GM12878 (cell line): Measurements from ENCODE around the gene CDC37. TPM values are rescaled to one million over a fixed set of nuclear protein-coding genes. Genes with fewer than 3 reads are reported as not detected.

Experiments
- BHLHE40 ChIP-seq, 2 experiments: fragments of 450-650 bp in 1 of 2; IDR thresholded peaks; 2 replicates each; pipeline ENCODE4 v1.6.1; 2011 to 2017; ENCODE audit warnings: low read depth in 2 of 2, borderline replicate concordance in 1 of 2, improper control_type of control experiment in 1 of 2, low read length in 1 of 2, mild to moderate bottlenecking in 1 of 2
- CREB1 ChIP-seq: IDR thresholded peaks from 2 replicates; pipeline ENCODE4 v1.6.1; 2012; ENCODE audit warnings: low read depth, mild to moderate bottlenecking, inconsistent platforms
- IKZF2 ChIP-seq, 2 experiments: fragments of 450-650 bp; IDR thresholded peaks; 2 replicates each; pipeline ENCODE4 v1.6.1; 2017; ENCODE audit warnings: mild to moderate bottlenecking in 2 of 2, moderate library complexity in 2 of 2
- IRF3 ChIP-seq: fragments of 450-650 bp; IDR thresholded peaks from 2 replicates; pipeline ENCODE4 v1.6.1; 2014; ENCODE audit warnings: mild to moderate bottlenecking
- JUNB ChIP-seq: IDR thresholded peaks from 2 replicates; pipeline ENCODE4 v1.6.1; 2016; ENCODE audit warnings: antibody characterized with exemption, mild to moderate bottlenecking
- MEF2A ChIP-seq: IDR thresholded peaks from 2 replicates; pipeline ENCODE4 v1.6.1; 2011; ENCODE audit warnings: low read depth, mild to moderate bottlenecking, low read length, moderate library complexity; ENCODE audit not compliant: insufficient read depth
- NR2F1 ChIP-seq: fragments of 450-650 bp; conservative IDR thresholded peaks from 2 replicates; pipeline ENCODE4 v1.6.1; 2017; ENCODE audit warnings: mild to moderate bottlenecking
- POLR2AphosphoS5 ChIP-seq: IDR thresholded peaks from 2 replicates; pipeline ENCODE4 v1.6.1; 2011; ENCODE audit warnings: mild to moderate bottlenecking, low read length, inconsistent platforms
- SKIL ChIP-seq: fragments of 450-650 bp; IDR thresholded peaks from 2 replicates; pipeline ENCODE4 v1.6.1; 2017; ENCODE audit warnings: mild to moderate bottlenecking, low read depth, inconsistent platforms; ENCODE audit not compliant: poor library complexity, severe bottlenecking
- SREBF1 ChIP-seq: IDR thresholded peaks from 2 replicates; pipeline ENCODE4 v1.6.1; 2012; ENCODE audit warnings: mild to moderate bottlenecking, low read length
- STAT1 ChIP-seq: fragments of 450-650 bp; conservative IDR thresholded peaks from 2 replicates; pipeline ENCODE4 v1.6.1; 2014; ENCODE audit warnings: antibody characterized with exemption, mild to moderate bottlenecking
- TAF1 ChIP-seq: IDR thresholded peaks from 2 replicates; pipeline ENCODE4 v1.6.1; 2011; ENCODE audit warnings: mild to moderate bottlenecking, low read depth, low read length, borderline replicate concordance
- TBL1XR1 ChIP-seq: IDR thresholded peaks from 2 replicates; pipeline ENCODE4 v1.6.1; 2012; ENCODE audit warnings: low read depth, low read length, improper control_type of control experiment
- ZNF207 ChIP-seq: fragments of 450-650 bp; IDR thresholded peaks from 2 replicates; pipeline ENCODE4 v1.6.1; 2014; ENCODE audit warnings: antibody characterized with exemption, mild to moderate bottlenecking, borderline replicate concordance
- polyA plus RNA-seq, 11 experiments: library from polyadenylated mRNA; depleted of rRNA in 4 of 11; unstranded in 6 of 11; stranded (reverse) in 5 of 11; fragments of >200 nt; fragmentation: Nextera tagmentation in 4 of 11; fragmentation: Illumina TruSeq in 1 of 11; extraction: Ambion mirVana in 4 of 11; extraction: Trizol in 1 of 11; gene quantifications; 1 replicate in 1 of 11; 2 replicates in 10 of 11; pipeline versions ENCODE4 v1.2.1 to v1.2.3, GENCODE V29; 2011 to 2016; ENCODE audit warnings: inconsistent platforms in 2 of 11, missing spikeins in 2 of 11, low read depth in 1 of 11
- total RNA-seq, 4 experiments: library from RNA; depleted of rRNA in 3 of 4; stranded (reverse); fragments of >200 nt in 3 of 4; fragmentation: Illumina TruSeq in 1 of 4; extraction: Trizol in 1 of 4; gene quantifications; 2 replicates each; pipeline versions ENCODE4 v1.2.1 to v1.2.3, GENCODE V29; 2013 to 2021
- TF ChIP-seq, protein P1 (sequence below): fragments of 150-350 bp; IDR thresholded peaks from 2 replicates; pipeline ENCODE4 v1.6.1; 2014; ENCODE audit warnings: mild to moderate bottlenecking, low read depth, low read length
- TF ChIP-seq, protein P2 (sequence below): fragments of 450-650 bp; IDR thresholded peaks from 2 replicates; pipeline ENCODE4 v1.6.1; 2016; ENCODE audit warnings: mild to moderate bottlenecking
- TF ChIP-seq, protein P3 (sequence below): IDR thresholded peaks from 2 replicates; pipeline ENCODE4 v1.6.1; 2012; ENCODE audit warnings: improper control_type of control experiment, low read depth, low read length; ENCODE audit not compliant: insufficient replicate concordance

CDC37 gene
- total and polyA plus RNA-seq, 10 of the 15 experiments (the other 5 are each of a cell fraction or from before 2014, with no cell fraction given): 4.7 to 265 (median 176) TPM

GRCh38 chr19:10408511-10409283, 5.4 kb upstream of the CDC37 start (continued):
- TF ChIP-seq, protein P1, sequence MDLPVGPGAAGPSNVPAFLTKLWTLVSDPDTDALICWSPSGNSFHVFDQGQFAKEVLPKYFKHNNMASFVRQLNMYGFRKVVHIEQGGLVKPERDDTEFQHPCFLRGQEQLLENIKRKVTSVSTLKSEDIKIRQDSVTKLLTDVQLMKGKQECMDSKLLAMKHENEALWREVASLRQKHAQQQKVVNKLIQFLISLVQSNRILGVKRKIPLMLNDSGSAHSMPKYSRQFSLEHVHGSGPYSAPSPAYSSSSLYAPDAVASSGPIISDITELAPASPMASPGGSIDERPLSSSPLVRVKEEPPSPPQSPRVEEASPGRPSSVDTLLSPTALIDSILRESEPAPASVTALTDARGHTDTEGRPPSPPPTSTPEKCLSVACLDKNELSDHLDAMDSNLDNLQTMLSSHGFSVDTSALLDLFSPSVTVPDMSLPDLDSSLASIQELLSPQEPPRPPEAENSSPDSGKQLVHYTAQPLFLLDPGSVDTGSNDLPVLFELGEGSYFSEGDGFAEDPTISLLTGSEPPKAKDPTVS: no peak
- no peak for TF ChIP-seq SREBF1
- TF ChIP-seq STAT1: no peak
- no peak for TF ChIP-seq TAF1
- TF ChIP-seq IKZF2 (IDR thresholded peaks at IDR 0.05): peak; percentile 85 to 87
- 0 out of 2 replicates have a peak, but pooled peaks have one; percentile 33 for TF ChIP-seq TBL1XR1
- peak in 1 of 2 experiments; percentile 48; a peak in 1 of 4 replicates for TF ChIP-seq BHLHE40 (IDR thresholded peaks at IDR 0.05; ENCODE audit: borderline replicate concordance in 1 of 2, low read depth in 2 of 2, low read length in 1 of 2)
- TF ChIP-seq NR2F1: no peak
- no peak; the same call in 1 of the 2 replicates for TF ChIP-seq JUNB
- 0 out of 2 replicates have a peak, but pooled peaks have one; percentile 44 for TF ChIP-seq MEF2A
- peak; percentile 14 for TF ChIP-seq SKIL
- no peak for TF ChIP-seq IRF3
- no peak for TF ChIP-seq POLR2AphosphoS5
- TF ChIP-seq, protein P2, sequence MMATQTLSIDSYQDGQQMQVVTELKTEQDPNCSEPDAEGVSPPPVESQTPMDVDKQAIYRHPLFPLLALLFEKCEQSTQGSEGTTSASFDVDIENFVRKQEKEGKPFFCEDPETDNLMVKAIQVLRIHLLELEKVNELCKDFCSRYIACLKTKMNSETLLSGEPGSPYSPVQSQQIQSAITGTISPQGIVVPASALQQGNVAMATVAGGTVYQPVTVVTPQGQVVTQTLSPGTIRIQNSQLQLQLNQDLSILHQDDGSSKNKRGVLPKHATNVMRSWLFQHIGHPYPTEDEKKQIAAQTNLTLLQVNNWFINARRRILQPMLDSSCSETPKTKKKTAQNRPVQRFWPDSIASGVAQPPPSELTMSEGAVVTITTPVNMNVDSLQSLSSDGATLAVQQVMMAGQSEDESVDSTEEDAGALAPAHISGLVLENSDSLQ: peak; percentile 30; the same call in 1 of the 2 replicates
- TF ChIP-seq ZNF207: no peak; the same call in 1 of the 2 replicates
- peak; percentile 60; the same call in 1 of the 2 replicates for TF ChIP-seq CREB1
- TF ChIP-seq, protein P3, sequence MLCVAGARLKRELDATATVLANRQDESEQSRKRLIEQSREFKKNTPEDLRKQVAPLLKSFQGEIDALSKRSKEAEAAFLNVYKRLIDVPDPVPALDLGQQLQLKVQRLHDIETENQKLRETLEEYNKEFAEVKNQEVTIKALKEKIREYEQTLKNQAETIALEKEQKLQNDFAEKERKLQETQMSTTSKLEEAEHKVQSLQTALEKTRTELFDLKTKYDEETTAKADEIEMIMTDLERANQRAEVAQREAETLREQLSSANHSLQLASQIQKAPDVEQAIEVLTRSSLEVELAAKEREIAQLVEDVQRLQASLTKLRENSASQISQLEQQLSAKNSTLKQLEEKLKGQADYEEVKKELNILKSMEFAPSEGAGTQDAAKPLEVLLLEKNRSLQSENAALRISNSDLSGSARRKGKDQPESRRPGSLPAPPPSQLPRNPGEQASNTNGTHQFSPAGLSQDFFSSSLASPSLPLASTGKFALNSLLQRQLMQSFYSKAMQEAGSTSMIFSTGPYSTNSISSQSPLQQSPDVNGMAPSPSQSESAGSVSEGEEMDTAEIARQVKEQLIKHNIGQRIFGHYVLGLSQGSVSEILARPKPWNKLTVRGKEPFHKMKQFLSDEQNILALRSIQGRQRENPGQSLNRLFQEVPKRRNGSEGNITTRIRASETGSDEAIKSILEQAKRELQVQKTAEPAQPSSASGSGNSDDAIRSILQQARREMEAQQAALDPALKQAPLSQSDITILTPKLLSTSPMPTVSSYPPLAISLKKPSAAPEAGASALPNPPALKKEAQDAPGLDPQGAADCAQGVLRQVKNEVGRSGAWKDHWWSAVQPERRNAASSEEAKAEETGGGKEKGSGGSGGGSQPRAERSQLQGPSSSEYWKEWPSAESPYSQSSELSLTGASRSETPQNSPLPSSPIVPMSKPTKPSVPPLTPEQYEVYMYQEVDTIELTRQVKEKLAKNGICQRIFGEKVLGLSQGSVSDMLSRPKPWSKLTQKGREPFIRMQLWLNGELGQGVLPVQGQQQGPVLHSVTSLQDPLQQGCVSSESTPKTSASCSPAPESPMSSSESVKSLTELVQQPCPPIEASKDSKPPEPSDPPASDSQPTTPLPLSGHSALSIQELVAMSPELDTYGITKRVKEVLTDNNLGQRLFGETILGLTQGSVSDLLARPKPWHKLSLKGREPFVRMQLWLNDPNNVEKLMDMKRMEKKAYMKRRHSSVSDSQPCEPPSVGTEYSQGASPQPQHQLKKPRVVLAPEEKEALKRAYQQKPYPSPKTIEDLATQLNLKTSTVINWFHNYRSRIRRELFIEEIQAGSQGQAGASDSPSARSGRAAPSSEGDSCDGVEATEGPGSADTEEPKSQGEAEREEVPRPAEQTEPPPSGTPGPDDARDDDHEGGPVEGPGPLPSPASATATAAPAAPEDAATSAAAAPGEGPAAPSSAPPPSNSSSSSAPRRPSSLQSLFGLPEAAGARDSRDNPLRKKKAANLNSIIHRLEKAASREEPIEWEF: no peak
